ENCODE measurements around the gene SYT8.

GRCh38 chr11:1857064-1857463 is 22.3 kb downstream of the SYT8 start:
- TF ChIP-seq ZNF704 (tag by site-specific recombination; IDR thresholded peaks at IDR 0.05) = no peak
- no peak for TF ChIP-seq CTCF (tag by site-specific recombination; IDR thresholded peaks at IDR 0.05)
- no peak for TF ChIP-seq ZBTB7A (tag by site-specific recombination; IDR thresholded peaks at IDR 0.05; ENCODE audit: low read depth)
- TF ChIP-seq OSR2 (tag by site-specific recombination; IDR thresholded peaks at IDR 0.05) = no peak
- TF ChIP-seq HOXA7 (CRISPR knock-in tag; IDR thresholded peaks at IDR 0.05; ENCODE audit: borderline replicate concordance) = no peak
- no peak for TF ChIP-seq ZNF521 (tag by site-specific recombination; IDR thresholded peaks at IDR 0.05)
- TF ChIP-seq ZNF692 (tag by site-specific recombination; IDR thresholded peaks at IDR 0.05) = no peak
- no peak for TF ChIP-seq GLI4 (tag by site-specific recombination; IDR thresholded peaks at IDR 0.05)
- no peak for TF ChIP-seq YY1 (tag by site-specific recombination; IDR thresholded peaks at IDR 0.05)
- TF ChIP-seq SALL2 (tag by site-specific recombination; IDR thresholded peaks at IDR 0.05; ENCODE audit: borderline replicate concordance) = no peak

Measured in HEK293 (cell line).